GM19455 (cell line): ENCODE measurements around the gene CFAP92.
"Not testable (repeated sequence)": the region's sequence is repeated elsewhere in the genome, so short reads cannot be mapped to it uniquely, and the experiment has no call there.

Experiments
- ATAC-seq: cut with Tn5 transposase; IDR thresholded peaks from one replicate; pipeline ENCODE4 v1.9.1; 2021; ENCODE audit not compliant: unreplicated experiment

Gene CFAP92

DNA sequence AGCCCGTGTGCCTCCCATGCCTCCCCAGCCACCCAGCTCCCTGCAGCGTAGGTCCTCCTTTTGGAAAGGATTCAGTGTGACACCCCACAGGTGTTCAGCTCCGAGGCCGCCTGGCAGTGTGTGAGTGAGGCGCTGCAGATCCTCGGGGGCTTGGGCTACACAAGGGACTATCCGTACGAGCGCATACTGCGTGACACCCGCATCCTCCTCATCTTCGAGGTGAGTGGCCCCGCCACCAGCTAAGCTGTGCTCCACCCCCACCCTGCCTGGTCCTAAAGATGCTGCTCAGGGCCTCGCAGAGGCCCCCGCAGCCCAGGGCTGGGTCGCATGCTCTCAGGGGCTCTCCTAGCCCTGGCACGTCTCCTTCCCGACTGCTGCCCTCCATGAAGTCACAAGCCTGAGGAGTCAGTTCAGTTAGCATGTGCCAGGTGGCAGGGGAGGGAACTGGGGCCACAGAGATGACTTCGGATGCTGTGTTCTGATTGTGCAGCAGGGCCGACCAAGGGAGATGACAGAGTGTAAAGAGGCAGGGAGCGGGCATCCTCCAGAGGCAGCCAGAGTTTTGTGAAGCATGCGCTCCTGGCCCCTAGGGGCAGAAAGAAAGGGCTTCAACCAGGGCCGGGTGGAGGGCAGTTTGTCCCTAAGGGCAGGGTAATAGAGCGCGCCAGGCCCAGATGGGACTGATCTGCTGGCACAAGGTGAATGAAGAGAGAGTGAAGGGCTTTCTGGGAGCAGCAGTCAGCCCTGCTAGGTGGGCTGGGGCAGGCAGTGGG is 87.7 kb downstream of the CFAP92 start:
- no peak for ATAC-seq

DNA sequence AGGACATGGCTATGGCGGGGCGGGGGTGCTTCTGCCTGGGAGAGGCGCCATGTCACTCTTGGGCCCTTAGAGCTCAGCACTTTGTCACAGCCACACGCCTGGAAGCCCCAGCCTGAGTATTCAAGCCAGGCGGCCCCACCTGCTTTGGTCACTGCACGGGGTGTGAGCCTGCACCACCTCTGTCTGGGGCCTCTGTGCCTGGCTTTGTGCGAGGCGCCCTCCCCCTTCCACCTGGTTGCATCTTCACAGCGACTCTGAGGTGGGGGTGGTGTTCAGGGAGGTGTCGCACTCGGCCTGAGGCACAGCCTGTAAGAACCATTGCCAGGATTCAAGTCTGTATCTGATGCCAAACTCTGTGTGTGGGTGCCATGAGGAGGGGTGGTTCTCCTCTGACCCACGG is 90.4 kb downstream of the CFAP92 start:
- ATAC-seq = no peak

DNA sequence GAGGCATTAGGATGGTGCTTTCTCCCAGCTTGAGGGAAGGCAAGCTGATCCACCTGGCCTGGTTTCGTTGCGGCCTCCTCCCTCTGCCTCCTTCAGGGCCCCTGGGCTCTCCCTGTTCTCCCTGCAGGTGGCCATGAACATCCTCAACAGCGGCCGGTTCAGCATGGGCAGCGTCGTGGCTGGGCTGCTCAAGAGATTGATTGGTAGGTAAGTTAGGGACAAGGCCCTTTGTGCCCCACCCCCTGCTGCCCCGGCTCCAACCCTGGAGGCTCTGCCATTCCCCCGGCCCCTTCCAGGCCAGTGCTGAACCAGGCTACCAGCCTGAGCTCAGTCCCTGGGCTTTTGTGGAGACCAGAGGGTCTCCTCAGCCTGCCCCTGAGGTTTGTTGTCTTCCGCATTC is 91.5 kb downstream of the CFAP92 start:
- ATAC-seq = no peak

DNA sequence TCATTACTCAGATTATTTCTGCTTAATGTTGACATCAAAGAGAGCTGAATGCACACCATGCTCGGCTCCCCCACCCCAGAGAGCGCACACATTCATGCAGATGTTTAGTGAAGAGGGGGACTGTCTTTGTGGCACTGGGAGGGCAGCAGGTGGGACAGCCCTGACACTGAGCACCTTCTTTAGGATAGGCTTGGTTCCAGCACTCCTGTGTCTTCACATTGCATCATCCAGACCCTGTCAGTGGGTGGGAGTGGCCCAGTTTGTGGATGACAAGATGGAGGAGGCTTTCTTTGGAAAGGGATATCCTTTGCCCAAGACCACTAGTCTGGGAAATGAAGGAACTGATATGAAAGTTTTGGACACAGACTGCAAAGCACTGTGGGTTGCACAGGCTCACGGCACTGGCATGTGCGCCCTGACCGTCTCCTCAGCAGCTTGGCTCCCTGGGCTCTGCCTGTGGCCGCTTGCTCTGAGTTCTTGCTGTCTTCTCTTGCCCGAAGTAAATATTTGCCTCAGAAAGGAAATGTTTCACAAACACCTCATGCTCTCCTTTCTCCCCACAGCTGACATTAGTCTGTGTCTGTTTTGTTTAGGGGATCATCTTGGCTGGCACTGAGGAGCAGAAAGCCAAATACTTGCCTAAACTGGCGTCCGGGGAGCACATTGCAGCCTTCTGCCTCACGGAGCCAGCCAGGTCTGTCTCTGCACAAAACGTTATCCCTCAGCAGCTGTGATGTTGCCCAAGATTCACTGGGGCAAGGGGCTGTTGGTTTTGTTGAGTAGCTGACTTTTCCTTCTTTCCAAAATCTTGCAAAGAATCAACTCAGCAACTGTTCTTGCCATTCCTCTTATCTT is 97.8 kb downstream of the CFAP92 start:
- ATAC-seq = no peak

DNA sequence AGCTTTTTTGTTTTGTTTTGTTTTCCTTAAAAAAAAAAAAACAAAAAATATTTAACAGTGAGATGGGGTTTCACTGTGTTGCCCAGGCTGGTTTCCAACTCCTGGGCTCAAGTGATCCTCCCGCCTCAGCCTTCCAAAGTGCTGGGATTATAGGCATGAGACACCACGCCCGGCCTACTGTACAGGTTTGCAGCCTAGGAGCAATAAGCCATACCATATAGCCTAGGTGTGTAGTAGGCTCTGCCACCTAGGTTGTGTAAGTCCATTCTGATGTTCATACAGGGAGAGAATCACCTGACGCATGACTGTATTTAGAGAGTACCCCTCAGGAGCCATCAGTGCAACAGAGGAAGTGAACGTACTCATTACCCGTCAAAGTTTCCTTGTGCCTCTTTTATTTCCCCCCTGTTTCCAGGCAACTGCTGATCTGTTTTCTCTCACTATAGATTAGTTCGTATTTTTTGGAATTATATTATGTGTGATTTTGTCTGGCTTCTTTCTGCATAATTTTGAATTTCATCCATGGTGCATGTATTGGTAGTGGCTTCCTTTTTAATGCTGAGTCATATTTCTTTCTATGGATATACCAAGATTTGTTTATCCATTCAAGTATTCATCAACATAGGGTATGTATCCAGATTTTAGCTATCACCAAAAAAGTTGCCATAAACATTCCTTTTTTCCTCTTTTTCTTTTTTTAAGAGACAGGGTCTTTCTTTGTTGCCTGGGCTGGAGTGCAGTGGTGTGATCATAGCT is 104.6 kb downstream of the CFAP92 start:
- ATAC-seq = no peak

DNA sequence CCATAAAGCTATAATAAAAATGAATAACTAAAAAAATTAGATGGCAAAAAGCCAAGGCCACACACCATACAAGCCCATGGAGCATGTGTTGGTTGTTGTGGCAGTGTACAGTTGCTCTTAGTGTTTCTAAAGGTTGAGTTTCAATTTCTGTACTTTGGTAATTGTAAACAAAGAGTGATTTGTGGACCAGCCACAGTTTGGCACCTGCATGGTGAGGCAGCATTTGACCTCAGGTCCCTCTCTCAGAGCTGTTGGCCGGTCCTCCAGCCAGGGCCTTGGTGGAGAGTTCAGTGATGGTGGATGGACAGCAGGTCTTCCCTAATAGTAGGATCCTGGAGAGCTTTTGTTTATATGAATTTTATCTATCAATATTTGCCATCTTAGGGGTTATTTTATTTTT is 108.9 kb downstream of the CFAP92 start:
- no peak for ATAC-seq

DNA sequence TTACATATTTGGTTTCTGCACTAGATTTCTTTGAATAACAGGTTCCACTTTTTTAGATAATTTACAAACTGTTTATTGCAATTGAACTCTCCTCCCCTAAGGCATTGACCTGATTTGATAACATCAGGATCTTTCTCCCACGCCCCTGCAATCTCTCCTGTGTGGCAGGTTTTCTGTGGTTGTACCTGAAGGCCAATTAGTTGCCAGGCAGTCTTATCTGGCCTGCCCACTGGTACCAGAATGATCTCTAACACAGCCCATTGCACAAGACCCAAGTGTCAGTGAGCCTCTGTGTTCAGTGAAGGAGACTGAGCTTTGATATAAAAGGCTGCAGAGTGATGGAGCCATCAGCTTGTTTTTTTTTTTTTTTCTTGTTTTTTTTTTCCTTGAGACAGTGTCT is 111.2 kb downstream of the CFAP92 start:
- no peak for ATAC-seq

DNA sequence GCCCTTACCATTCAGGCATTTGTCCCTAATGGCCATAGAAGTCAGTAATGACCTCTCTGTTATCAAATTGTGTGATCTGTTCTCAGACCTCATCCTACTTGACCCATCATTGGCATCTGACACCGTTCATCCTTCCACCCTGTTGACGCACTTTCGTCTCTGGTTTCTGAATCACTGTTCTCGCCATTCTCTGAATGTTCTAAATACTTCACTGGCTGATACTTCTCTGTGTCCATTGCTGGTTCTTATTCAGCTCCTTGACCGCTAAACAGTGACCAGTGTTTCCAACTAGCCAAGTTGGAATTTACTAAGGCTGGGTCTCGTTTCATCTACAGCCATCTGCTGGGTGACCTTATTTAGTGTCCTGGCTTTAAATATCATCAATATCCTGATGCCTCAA is 112.3 kb downstream of the CFAP92 start:
- no peak for ATAC-seq

DNA sequence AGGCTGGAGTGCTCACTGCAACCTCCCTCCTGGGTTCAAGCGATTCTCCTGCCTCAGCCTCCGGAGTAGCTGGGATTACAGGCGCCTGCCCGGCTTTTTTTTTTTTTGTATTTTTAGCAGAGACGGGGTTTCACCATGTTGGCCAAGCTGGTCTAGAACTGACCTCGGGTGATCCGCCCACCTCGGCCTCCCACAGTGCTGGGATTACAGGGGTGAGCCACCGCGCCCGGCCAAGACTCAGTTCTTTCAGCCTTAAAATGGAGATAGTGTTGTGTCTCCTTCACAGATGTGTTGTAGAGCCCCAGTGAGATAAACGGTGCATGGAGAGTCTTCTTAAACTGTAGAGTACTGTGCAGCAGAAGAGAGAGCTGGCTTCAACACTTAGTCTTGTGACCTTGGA is 113.4 kb downstream of the CFAP92 start:
- ATAC-seq = not testable (repeated sequence)

DNA sequence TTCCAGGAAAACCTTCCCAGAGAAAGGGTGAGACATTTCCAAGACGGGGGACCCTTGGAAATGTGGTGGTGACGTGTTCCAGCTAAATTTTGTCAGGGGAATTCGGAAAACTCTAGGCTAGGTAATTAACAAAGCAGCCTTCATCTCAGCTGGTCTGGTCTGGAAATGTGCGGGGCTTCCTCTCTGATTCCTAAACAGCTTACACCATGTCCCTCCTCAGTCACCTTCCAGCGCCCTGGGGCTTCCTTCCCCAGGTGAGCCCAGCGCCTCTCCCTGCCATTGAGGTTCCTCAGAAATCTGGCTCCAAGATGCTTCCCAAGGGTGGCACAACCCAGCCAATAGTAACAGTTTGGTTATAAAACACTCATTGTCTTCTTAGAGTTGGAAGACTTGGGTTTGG is 113.9 kb downstream of the CFAP92 start:
- ATAC-seq = no peak

DNA sequence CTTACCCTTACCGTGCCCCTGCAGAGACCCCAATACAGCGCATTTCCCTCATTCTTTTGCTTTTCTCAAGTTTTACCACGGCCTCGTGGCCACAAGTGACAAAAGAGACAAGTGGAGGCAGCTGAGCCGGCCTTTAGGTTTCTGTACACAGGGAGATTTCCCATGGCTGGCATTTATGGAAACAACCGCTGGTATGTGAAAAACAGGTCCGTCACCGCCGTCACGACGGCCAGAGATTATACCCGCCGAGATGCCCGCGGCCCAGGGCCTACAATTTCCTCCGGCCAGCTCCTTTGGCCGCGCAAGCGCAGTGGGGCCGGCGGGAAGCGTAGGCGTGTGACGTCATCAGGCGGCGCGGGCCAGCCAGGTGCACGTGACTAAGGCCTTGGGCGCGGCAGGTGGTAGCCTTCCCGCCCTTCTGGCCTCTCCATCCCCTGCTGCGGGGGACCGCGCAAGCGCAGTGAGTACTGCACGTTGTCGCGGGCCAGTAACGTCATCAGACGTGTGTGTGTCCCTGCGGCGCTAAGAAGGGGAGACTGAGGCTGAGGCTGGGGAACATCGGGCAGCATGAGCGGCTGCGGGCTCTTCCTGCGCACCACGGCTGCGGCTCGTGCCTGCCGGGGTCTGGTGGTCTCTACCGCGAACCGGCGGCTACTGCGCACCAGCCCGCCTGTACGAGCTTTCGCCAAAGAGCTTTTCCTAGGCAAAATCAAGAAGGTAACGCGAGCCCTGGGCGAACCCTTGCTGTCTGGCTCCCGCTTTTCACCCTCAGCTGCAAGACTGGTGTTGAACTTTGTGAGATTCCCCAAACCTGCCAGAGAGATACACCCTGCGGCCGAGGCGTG is 114.5 kb downstream of the CFAP92 start, which contains the start of gene ACAD9:
Gene ACAD9, plus strand, starts transcription at position 496 of the 845 bp plus-strand sequence. Its CDS starts 72 bp downstream, at position 568.
- ATAC-seq = peak; percentile 82

DNA sequence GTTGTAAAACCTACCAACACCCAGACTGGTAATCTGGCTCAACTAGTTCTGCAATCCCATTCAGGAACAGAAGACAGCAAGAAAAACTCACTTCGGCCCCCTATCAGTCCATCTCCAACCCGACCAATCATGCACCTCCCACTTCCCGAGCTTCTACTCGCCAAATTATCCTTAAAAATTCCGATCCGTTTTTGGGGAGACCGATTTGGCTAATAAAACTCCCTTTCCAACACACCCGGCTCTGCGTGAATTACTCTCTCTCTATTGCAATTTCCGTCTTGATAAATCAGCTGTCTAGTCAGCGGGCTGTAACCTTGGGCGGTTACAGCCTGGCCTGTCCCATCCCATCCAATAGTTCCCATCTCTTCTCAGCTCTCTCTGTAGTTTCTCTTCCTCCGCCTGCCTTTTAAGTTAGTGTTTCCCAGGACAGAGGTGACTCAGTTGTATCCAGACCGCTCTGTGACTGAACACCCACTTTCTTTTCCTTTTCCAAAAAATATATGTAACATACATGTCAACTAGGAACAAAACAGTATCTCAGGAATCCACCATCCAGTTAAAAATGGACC is 115.2 kb downstream of the CFAP92 start:
- peak; percentile 13 for ATAC-seq

DNA sequence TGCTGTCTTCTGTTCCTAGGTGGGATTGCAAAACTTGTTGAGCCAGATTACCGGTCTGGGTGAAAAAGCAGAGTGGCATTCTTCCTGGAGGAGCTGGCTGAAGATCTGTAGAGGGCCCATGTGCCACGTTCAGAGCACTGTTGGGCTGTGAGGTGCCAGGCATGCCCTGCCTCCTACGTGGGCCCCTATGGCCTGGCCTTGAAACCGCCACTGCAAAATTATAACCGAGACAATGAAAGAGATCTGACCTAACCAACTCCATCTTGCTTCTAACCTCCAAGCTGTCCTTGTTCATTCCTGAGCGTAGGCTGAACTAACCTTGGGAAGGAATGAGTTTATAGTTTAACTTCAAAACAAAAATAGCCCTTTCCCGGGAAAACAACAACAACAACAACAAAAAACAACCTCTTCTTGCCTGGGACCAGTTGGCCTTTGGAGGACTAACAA is 115.8 kb downstream of the CFAP92 start:
- ATAC-seq = no peak

DNA sequence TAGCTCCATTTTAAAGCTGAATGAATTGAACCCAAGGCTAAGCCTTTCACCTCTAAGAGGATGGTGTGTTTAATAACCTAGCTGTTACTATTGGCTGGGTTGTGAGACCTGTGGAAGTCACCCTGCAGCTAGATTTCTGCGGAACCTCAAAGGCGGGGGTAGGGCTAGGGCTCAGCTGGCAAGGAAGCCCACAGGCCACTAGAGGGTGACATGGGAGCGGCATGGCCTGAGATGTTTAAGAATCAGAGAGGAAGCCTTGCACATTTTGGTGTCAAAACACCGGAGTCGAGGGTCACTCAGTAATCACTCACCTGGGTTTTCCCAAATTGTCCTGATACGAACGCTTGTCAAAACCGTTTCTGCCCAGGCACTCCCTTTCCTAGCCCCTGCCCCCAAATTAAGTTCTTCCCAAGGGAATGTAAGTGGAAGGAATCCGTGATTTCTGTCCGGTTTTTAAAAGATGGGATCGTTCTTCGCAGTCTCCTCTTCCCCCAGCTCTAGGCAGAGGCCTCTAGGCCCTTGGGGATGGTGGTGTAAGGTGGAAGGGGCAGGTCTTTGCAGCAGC is 118.2 kb downstream of the CFAP92 start:
- ATAC-seq = no peak

DNA sequence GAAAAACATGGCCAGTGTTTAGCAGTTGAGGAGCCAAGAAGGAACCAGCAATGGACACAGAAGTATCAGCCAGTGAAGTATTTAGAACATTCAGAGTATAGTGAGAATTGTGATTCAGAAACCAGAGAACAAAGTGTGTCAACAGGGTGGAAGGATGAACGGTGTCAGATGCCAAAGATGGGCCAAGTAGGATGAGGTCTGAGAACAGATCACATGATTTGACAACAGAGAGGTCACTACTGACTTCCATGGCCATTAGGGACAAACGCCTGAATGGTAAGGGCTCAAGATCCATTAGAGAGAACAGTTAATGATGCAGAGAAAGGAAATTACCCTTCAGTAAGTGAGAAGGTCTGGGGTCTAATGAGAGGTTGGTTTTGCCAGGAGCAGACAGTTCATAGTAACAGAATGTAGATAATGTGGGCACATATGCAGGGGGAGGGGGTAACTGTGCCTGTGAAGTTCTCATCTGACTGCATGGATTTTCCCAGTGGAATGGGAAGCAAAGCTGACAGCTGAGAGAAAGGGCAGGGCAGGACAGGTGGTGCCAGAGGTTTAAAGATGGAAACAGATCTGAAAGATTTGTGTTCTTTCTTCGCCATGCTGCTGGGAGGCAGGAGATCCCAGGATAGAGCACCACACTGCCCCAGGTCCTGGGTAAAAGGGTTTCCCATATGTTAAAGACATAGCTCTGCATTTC is 119.2 kb downstream of the CFAP92 start:
- no peak for ATAC-seq

DNA sequence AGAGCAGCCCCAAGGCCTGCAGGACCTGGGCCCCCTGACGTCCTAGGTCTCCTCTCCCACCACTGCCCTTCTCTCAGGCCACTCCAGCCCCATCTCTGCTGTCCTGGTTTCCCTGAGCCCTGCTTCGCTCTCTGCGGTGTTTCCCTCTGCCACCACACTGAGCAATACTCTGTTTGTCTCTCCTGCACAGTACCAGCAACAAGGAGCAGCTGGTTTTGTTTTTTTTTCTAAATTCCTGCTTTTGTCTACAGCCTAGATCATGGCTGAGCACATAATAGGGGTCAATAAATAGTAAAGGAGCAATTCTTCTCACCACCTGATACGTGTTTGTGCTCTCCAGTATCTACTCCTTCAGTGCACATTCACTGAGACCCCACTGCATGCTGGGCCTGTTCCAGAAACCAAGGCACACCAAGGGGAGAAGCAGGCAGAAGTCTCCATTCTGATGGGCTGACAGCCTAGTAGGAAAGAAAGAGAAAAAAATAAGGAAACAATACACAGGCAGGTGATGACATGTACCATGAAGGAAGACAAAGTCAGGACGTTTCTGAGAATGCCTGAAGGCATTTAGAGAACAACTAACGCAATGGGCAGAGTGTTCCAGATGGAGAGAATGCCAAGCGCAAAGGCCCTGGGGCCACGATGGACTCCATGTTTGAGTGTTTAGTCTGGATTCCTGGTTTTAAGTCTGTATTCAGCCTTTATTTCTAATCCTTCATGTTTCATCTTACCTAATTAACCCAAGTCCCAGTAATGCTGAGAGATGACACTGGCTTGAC is 120.4 kb downstream of the CFAP92 start:
- no peak for ATAC-seq

DNA sequence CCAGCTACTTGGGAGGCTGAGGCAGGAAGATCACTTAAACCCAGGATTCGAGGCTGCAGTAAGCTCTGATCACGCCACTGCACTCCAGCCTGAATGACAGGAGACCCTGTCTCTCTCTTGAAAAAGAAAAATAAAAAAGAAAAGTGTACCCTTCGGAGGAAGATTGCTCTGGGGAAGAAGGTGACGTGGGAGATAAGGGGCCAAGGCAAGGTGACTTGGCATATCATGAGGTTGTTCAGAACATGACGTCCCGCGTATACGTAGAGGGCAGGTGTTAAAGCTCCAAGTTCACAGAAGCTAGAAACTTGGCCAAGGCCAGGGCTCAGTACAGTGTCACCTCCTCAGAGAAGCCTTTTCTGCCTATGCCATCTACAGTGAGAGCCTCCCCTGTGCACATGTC is 121.1 kb downstream of the CFAP92 start:
- no peak for ATAC-seq

DNA sequence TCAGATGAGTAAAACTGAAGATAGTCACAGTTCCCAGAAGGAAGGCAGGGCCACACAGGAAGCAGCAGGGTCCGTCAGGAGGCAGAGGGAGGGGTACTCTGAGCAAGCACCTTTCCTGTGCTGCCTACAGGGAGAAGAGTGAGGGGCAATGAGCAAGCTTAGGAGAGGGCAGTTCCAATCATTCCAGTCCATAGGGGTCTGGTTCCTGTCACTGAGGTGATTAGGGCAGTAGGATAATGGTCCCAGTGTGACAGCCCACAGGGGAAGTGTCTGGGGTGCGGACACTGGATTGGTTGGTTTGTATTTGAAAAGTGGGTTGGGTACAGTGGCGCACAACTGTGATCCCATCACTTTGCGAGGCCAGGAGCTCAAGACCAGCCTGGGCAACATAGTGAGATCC is 121.6 kb downstream of the CFAP92 start:
- no peak for ATAC-seq
